Breast epithelium (tissue), 3 donors: Measurements from ENCODE around the gene INSIG2.

Experiments
- CTCF ChIP-seq, 3 donors: fragments of 450-650 bp; IDR thresholded peaks; one replicate each; pipeline ENCODE4 v1.5.1; 2016 to 2017; ENCODE audit warnings: antibody characterized with exemption in 3 of 3, mild to moderate bottlenecking in 3 of 3, moderate library complexity in 3 of 3
- POLR2AphosphoS5 ChIP-seq, 3 donors: sonication (generic); formaldehyde crosslinking; IDR thresholded peaks; one replicate each; pipeline ENCODE4 v1.6.1; 2017; ENCODE audit warnings: antibody characterized with exemption in 3 of 3

DNA sequence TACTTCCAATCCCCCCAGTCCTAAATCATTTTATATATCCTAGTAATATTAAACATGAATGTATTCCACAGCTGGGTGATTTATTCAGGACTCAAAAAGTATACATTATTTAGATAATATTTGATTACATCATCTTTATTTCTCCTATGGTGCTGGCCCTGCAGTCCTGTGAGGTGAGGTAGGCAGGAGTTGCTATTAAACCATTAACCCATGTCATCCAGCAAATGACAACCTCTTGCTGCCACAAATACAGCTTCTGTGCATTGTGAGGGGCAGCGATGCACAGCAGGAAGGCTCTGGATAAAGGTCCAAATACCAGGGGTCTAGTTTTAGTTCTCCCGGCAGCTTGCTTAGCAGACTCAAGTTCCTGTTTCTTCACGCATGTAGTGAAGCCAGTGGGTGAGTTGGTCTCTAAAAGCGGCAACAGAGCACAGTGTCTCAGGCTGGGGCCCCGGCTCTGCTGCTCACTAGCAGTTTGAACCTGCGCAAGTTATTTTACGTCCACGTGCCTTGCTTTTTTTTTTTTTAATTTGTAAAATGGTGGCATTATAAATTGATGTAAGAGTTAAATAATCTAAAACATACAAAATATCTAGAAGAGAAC, 36.1 kb downstream of the INSIG2 start:
- TF ChIP-seq POLR2AphosphoS5 (IDR thresholded peaks at IDR 0.05), result no peak
- no peak for TF ChIP-seq CTCF (IDR thresholded peaks at IDR 0.05)
